GM12892 (cell line): ENCODE measurements around the gene ASPSCR1.

Experiments
- POLR2A ChIP-seq: IDR thresholded peaks from 2 replicates; pipeline ENCODE4 v1.6.1; 2011; ENCODE audit warnings: low read depth, low read length, control low read depth
- TAF1 ChIP-seq: IDR thresholded peaks from 2 replicates; pipeline ENCODE4 v1.6.1; 2011; ENCODE audit warnings: low read depth, mild to moderate bottlenecking, control low read depth, low read length, borderline replicate concordance

DNA sequence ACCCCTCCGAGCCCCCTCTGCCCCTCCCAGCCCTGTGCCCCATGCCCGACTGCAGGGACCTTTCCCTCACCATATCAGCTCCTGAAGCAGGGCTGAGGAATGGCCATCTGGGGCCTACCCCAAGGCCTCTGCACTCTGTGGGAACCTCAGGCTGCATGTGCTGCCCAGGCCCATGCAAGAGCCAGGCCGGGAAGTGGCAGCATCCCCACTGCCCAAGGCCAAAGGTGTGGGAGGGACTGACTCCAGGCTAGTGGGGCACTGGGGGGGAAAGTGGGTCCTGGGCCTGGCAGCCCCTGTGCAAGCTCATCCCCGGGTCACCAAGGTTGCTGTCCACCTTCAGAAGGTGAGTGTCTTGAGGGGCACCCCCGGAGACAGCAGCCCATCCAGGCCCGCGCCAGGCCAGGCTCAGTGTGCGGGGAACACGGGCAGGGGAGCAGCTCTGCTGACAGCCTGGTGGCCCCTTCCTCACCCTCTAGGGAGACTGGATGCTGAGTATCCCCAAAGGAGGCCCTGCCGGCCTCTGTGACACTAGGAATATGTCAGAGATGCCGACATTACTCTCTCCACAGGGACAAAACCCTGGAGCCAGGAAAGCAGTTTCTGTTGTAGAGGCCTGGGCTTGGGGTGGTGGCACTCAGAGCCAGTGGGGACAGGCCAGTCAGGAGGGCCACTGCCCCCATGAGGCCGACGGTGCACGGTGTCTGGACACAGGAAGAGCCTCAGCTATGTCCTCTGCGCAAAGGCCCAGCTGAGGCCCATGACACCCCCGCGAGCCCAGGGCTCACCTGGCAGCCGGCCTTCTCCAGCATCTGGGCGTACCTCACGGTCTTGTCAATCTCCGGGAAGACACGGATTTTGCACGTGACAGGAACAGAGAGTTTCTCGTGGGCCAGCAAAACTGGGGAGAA is 84.9 kb downstream of the ASPSCR1 start:
- 0 out of 2 replicates have a peak, but pooled peaks have one; percentile 21 for TF ChIP-seq POLR2A
- no peak for TF ChIP-seq TAF1
